Neural progenitor cell (in vitro differentiated cells): Measurements from ENCODE around the gene WEE1. TPM values are rescaled to one million over a fixed set of nuclear protein-coding genes. Genes with fewer than 3 reads are reported as not detected.
A peak's percentile ranks its signal among the peaks of the same experiment; 100 is the strongest.
"Not testable (repeated sequence)": the region's sequence is repeated elsewhere in the genome, so short reads cannot be mapped to it uniquely, and the experiment has no call there.

ENCODE experiments used
- DNase-seq: peaks from one replicate; pipeline ENCODE4 v3.0.0-alpha.2; 2016; ENCODE audit warnings: low spot score
- H2AFZ ChIP-seq: fragments of 200-600 bp; sonication (generic); replicated peaks from 2 replicates; pipeline ENCODE4 v1.6.1; 2016; ENCODE audit warnings: antibody characterized with exemption
- H3F3A ChIP-seq: fragments of 200-600 bp; sonication (generic); 2 replicates; pipeline ENCODE4 v1.6.1; 2016; ENCODE audit warnings: antibody characterized with exemption, low read depth
- H3K27ac ChIP-seq: fragments of 200-600 bp; sonication (generic); 2 replicates; pipeline ENCODE4 v1.5.1; 2016; ENCODE audit warnings: mild to moderate bottlenecking
- H3K27me3 ChIP-seq: fragments of 200-600 bp; sonication (generic); 2 replicates; pipeline ENCODE4 v1.6.1; 2016; ENCODE audit warnings: mild to moderate bottlenecking, moderate library complexity
- H3K36me3 ChIP-seq: fragments of 200-600 bp; sonication (generic); 2 replicates; pipeline ENCODE4 v1.5.1; 2016
- H3K4me1 ChIP-seq: fragments of 200-600 bp; sonication (generic); 2 replicates; pipeline ENCODE4 v1.6.1; 2016; ENCODE audit warnings: mixed run types
- H3K4me2 ChIP-seq: fragments of 200-600 bp; sonication (generic); 2 replicates; pipeline ENCODE4 v1.6.1; 2016
- H3K4me3 ChIP-seq: fragments of 200-600 bp; sonication (generic); 2 replicates; pipeline ENCODE4 v1.5.1; 2016
- H3K79me2 ChIP-seq: fragments of 200-600 bp; sonication (generic); 2 replicates; pipeline ENCODE4 v1.6.1; 2016; ENCODE audit warnings: low read depth
- H3K9ac ChIP-seq: fragments of 200-600 bp; sonication (generic); 2 replicates; pipeline ENCODE4 v1.6.1; 2016
- H3K9me3 ChIP-seq: fragments of 200-600 bp; sonication (generic); 2 replicates; pipeline ENCODE4 v1.5.1; 2016; ENCODE audit warnings: low read depth
- H4K20me1 ChIP-seq: fragments of 200-600 bp; sonication (generic); 2 replicates; pipeline ENCODE4 v1.6.1; 2016; ENCODE audit warnings: low read depth
- H3K27ac Mint-ChIP-seq: 3 replicates; pipeline ENCODE4 v1.8.0; 2021; ENCODE audit warnings: mixed read lengths
- H3K27me3 Mint-ChIP-seq: 2 replicates; pipeline ENCODE4 v1.8.0; 2022; ENCODE audit warnings: low read depth, mild to moderate bottlenecking, inconsistent platforms, moderate library complexity, mixed read lengths; ENCODE audit not compliant: insufficient read depth
- H3K36me3 Mint-ChIP-seq: 3 replicates; pipeline ENCODE4 v1.8.0; 2021; ENCODE audit warnings: mixed read lengths
- H3K4me1 Mint-ChIP-seq: 3 replicates; pipeline ENCODE4 v1.8.0; 2021; ENCODE audit warnings: mixed read lengths
- H3K4me3 Mint-ChIP-seq: 3 replicates; pipeline ENCODE4 v1.8.0; 2021; ENCODE audit warnings: mild to moderate bottlenecking, moderate library complexity, mixed read lengths
- H3K9me3 Mint-ChIP-seq: 3 replicates; pipeline ENCODE4 v1.8.0; 2020; ENCODE audit warnings: mixed read lengths
- EZH2 ChIP-seq: fragments of 200-600 bp; sonication (generic); IDR thresholded peaks from 2 replicates; pipeline ENCODE4 v1.6.1; 2017; ENCODE audit warnings: antibody characterized with exemption, mild to moderate bottlenecking, moderate library complexity
- EZH2phosphoT487 ChIP-seq: fragments of 200-600 bp; sonication (generic); IDR thresholded peaks from 2 replicates; pipeline ENCODE4 v1.6.1; 2017; ENCODE audit warnings: antibody characterized with exemption
- total RNA-seq: library from RNA; depleted of rRNA; stranded (reverse); fragments of >200 nt; gene quantifications from 2 replicates; pipeline ENCODE4 v1.2.3, GENCODE V29; 2015; ENCODE audit warnings: low replicate concordance
- TF ChIP-seq, protein P1 (sequence below): fragments of 200-600 bp; sonication (generic); IDR thresholded peaks from 2 replicates; pipeline ENCODE4 v1.5.1; 2017; ENCODE audit warnings: antibody characterized with exemption, mild to moderate bottlenecking

The WEE1 gene
- total RNA-seq, 1 donor from 2014 or later, result 156 TPM

DNA sequence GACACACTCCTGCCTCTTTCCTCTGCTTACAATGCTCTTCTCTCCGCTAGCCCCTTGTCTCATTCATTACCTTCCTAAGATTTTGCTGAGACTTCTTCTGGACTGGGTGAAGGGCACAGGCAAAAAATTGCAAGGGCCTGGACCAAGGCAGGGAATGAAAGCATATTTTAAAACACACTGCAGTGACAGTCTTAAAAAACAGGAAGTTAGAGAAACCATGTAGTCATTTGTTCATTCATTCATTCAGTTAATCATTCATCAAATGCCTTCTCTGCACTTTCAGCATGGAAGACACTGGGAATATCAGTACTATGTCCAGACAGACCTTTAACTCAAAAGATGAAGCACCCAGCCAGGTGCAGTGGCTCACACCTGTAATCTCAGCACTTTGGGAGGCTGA is 45.5 kb downstream of the WEE1 start:
- Histone ChIP-seq H3K4me2 (no peak overlapping the region), H3K27me3 (peaks cover 7% of the 10 kb centered on the region), H3F3A (peaks cover 8% of the 10 kb centered on the region), H4K20me1 (no peaks in the 10 kb centered on the region), H3K36me3 (no peaks in the 10 kb centered on the region), H3K4me1 (peaks cover 7% of the 10 kb centered on the region), H2AFZ (no peak overlapping the region), H3K9me3 (no peaks in the 10 kb centered on the region), H3K27ac (no peak overlapping the region), H3K4me3 (no peak overlapping the region), H3K9ac (no peak overlapping the region), H3K79me2 (no peaks in the 10 kb centered on the region)
- H3K9me3 Mint-ChIP-seq, result peaks cover 4% of the 10 kb centered on the region
- H3K4me3 Mint-ChIP-seq, result no peak overlapping the region
- H3K27ac Mint-ChIP-seq, result no peak overlapping the region
- DNase-seq, result no peak
- H3K27me3 Mint-ChIP-seq, result no peaks in the 10 kb centered on the region
- H3K36me3 Mint-ChIP-seq, result no peaks in the 10 kb centered on the region
- TF ChIP-seq EZH2phosphoT487 (no peak), EZH2 (no peak)
- TF ChIP-seq, protein P1, sequence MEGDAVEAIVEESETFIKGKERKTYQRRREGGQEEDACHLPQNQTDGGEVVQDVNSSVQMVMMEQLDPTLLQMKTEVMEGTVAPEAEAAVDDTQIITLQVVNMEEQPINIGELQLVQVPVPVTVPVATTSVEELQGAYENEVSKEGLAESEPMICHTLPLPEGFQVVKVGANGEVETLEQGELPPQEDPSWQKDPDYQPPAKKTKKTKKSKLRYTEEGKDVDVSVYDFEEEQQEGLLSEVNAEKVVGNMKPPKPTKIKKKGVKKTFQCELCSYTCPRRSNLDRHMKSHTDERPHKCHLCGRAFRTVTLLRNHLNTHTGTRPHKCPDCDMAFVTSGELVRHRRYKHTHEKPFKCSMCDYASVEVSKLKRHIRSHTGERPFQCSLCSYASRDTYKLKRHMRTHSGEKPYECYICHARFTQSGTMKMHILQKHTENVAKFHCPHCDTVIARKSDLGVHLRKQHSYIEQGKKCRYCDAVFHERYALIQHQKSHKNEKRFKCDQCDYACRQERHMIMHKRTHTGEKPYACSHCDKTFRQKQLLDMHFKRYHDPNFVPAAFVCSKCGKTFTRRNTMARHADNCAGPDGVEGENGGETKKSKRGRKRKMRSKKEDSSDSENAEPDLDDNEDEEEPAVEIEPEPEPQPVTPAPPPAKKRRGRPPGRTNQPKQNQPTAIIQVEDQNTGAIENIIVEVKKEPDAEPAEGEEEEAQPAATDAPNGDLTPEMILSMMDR, result no peak
- H3K4me1 Mint-ChIP-seq, result peaks cover 10% of the 10 kb centered on the region

DNA sequence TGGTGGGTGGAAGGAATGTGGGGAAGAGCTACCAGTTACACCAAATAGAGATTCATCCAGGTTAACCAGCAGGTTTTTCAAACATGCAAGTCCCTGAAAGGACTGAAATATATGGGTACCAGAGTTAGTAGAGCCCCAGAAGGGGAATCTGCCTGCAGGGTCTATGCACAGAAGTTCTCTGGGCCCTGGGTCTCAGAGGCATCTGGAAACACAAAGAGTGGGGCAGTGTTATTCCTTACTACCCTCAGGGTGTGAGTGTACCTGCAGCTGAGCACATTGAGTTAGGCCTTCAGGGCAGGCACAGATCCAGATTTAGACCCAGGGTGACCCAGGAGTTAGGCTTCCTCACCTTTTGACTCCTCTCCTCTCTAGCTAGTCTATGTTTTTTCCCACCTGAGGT is 46.5 kb downstream of the WEE1 start:
- no peak for TF ChIP-seq EZH2
- TF ChIP-seq EZH2phosphoT487, result no peak
- TF ChIP-seq, protein P1, result no peak
- Histone ChIP-seq H3K27me3 (no peaks in the 10 kb centered on the region), H4K20me1 (no peaks in the 10 kb centered on the region), H3F3A (peaks cover under 1% of the 10 kb centered on the region), H3K79me2 (no peaks in the 10 kb centered on the region), H3K36me3 (no peaks in the 10 kb centered on the region), H2AFZ (no peak overlapping the region), H3K4me2 (no peak overlapping the region), H3K9me3 (no peaks in the 10 kb centered on the region), H3K9ac (no peak overlapping the region), H3K4me3 (no peak overlapping the region), H3K4me1 (no peaks in the 10 kb centered on the region), H3K27ac (no peak overlapping the region)
- Mint-ChIP-seq H3K27ac (no peak overlapping the region), H3K36me3 (no peaks in the 10 kb centered on the region), H3K4me1 (peaks cover 8% of the 10 kb centered on the region), H3K4me3 (no peak overlapping the region), H3K9me3 (peaks cover 4% of the 10 kb centered on the region), H3K27me3 (no peaks in the 10 kb centered on the region)
- DNase-seq, result no peak

GRCh38 chr11:9622353-9622752 is 48.9 kb downstream of the WEE1 start:
- H3K27ac Mint-ChIP-seq, result peak overlapping the region; percentile 87

DNA sequence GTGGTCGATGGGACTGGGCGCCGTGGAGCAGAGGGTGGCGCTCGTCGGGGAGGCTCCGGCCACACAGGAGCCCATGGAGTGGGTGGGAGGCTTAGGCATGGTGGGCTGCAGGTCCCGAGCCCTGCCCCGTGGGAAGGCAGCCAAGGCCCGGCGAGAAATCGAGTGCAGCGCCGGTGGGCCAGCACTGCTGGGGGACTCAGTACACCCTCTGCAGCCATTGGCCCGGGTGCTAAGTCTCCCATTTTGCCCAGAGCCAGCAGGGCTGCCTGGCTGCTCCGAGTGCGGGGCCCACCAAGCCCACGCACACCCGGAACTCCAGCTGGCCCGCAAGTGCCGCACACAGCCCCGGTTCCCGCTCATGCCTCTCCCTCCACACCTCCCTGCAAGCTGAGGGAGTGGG is 49.6 kb downstream of the WEE1 start:
- not testable (repeated sequence) for H3K9me3 ChIP-seq, H3K27ac ChIP-seq, H3K9ac ChIP-seq, H2AFZ ChIP-seq, H3K4me3 ChIP-seq, H4K20me1 ChIP-seq, H3K4me3 Mint-ChIP-seq, H3K36me3 Mint-ChIP-seq, H3K36me3 ChIP-seq, H3K27me3 ChIP-seq, DNase-seq, H3K79me2 ChIP-seq, H3K4me2 ChIP-seq, H3K27ac Mint-ChIP-seq, H3K9me3 Mint-ChIP-seq, H3K27me3 Mint-ChIP-seq
- peaks cover 31% of the 10 kb centered on the region for H3F3A ChIP-seq
- H3K4me1 ChIP-seq, result peaks cover 29% of the 10 kb centered on the region
- peaks cover 34% of the 10 kb centered on the region for H3K4me1 Mint-ChIP-seq

More at GRCh38 chr11:9622353-9622752, 48.9 kb downstream of the WEE1 start:
- H3K36me3 ChIP-seq, H3K9me3 Mint-ChIP-seq, H3K4me3 ChIP-seq, H3K27ac ChIP-seq, H3K9me3 ChIP-seq, H3K27me3 Mint-ChIP-seq, H4K20me1 ChIP-seq, H2AFZ ChIP-seq, H3K9ac ChIP-seq, H3K79me2 ChIP-seq, H3K4me2 ChIP-seq, DNase-seq, H3K36me3 Mint-ChIP-seq, H3K4me3 Mint-ChIP-seq, H3K27me3 ChIP-seq: not testable (repeated sequence)
- peaks cover 22% of the 10 kb centered on the region for H3K4me1 ChIP-seq
- H3F3A ChIP-seq, result peaks cover 24% of the 10 kb centered on the region
- H3K4me1 Mint-ChIP-seq, result peaks cover 29% of the 10 kb centered on the region
